GM23248 (cell line): ENCODE data around the gene PDIA4. TPM values are rescaled to one million over a fixed set of nuclear protein-coding genes. Genes with fewer than 3 reads are reported as not detected.

Source experiments
- DNase-seq: peaks from one replicate; pipeline ENCODE4 v3.0.0-alpha.2; 2015
- H2AFZ ChIP-seq: fragments of 200-600 bp; sonication (generic); 2 replicates; pipeline ENCODE4 v1.6.1; 2016; ENCODE audit warnings: antibody characterized with exemption
- H3F3A ChIP-seq: fragments of 200-600 bp; sonication (generic); 2 replicates; pipeline ENCODE4 v1.6.1; 2016; ENCODE audit warnings: mild to moderate bottlenecking, antibody characterized with exemption, mixed run types; ENCODE audit not compliant: insufficient read depth
- H3K27ac ChIP-seq: fragments of 200-600 bp; sonication (generic); 2 replicates; pipeline ENCODE4 v1.5.1; 2016; ENCODE audit warnings: mild to moderate bottlenecking
- H3K27me3 ChIP-seq: fragments of 200-600 bp; sonication (generic); replicated peaks from 2 replicates; pipeline ENCODE4 v1.6.1; 2016; ENCODE audit warnings: mild to moderate bottlenecking; ENCODE audit not compliant: insufficient read depth
- H3K36me3 ChIP-seq: fragments of 200-600 bp; sonication (generic); 2 replicates; pipeline ENCODE4 v1.6.1; 2016; ENCODE audit warnings: low read depth, mild to moderate bottlenecking
- H3K4me1 ChIP-seq: fragments of 200-600 bp; sonication (generic); 2 replicates; pipeline ENCODE4 v1.6.1; 2016; ENCODE audit warnings: mild to moderate bottlenecking; ENCODE audit not compliant: insufficient read depth
- H3K4me2 ChIP-seq: fragments of 200-600 bp; sonication (generic); one replicate; pipeline ENCODE4 v1.6.1; 2016; ENCODE audit warnings: mild to moderate bottlenecking; ENCODE audit not compliant: unreplicated experiment
- H3K4me3 ChIP-seq: fragments of 200-600 bp; sonication (generic); 2 replicates; pipeline ENCODE4 v1.5.1; 2016; ENCODE audit warnings: mild to moderate bottlenecking
- H3K79me2 ChIP-seq: fragments of 200-600 bp; sonication (generic); 2 replicates; pipeline ENCODE4 v1.6.1; 2016; ENCODE audit warnings: mild to moderate bottlenecking; ENCODE audit not compliant: insufficient read depth
- H3K9ac ChIP-seq: fragments of 200-600 bp; sonication (generic); 2 replicates; pipeline ENCODE4 v1.6.1; 2016; ENCODE audit warnings: mild to moderate bottlenecking
- H3K9me2 ChIP-seq: fragments of 200-600 bp; sonication (generic); 2 replicates; pipeline ENCODE4 v1.6.1; 2016; ENCODE audit warnings: mixed run types, mild to moderate bottlenecking, moderate library complexity; ENCODE audit not compliant: insufficient read depth
- H3K9me3 ChIP-seq: fragments of 200-600 bp; sonication (generic); one replicate; pipeline ENCODE4 v1.6.1; 2017; ENCODE audit warnings: low read depth
- H4K20me1 ChIP-seq: fragments of 200-600 bp; sonication (generic); 2 replicates; pipeline ENCODE4 v1.6.0; 2016; ENCODE audit not compliant: insufficient read depth
- EZH2 ChIP-seq: fragments of 200-600 bp; sonication (generic); IDR thresholded peaks from 2 replicates; pipeline ENCODE4 v1.6.1; 2018; ENCODE audit warnings: antibody characterized with exemption, mild to moderate bottlenecking; ENCODE audit not compliant: insufficient read depth, poor library complexity, severe bottlenecking
- EZH2phosphoT487 ChIP-seq: fragments of 200-600 bp; sonication (generic); IDR thresholded peaks from 2 replicates; pipeline ENCODE4 v1.6.1; 2018; ENCODE audit warnings: antibody characterized with exemption, moderate library complexity, mild to moderate bottlenecking, low read depth; ENCODE audit not compliant: insufficient read depth
- WGBS, 2 experiments: methylation state at CpG; one replicate each; pipeline ENCODE4 v1.1.6; 2015 to 2017; ENCODE audit warnings: low lambda C conversion rate in 2 of 2, low coverage in 1 of 2; ENCODE audit errors: missing lambda C conversion rate in 2 of 2; 5-methylcytosine and 5-hydroxymethylcytosine counted together
- in situ Hi-C: fragments of 300-500 bp; cut with MboI; formaldehyde crosslinking; loops from 2 replicates; pipeline ENCODE4 v1.15.0; 2020
- polyA plus RNA-seq: library from polyadenylated mRNA; unstranded; fragments of >200 nt; fragmentation: Nextera tagmentation; extraction: Ambion mirVana; gene quantifications from 2 replicates; pipeline ENCODE4 v1.2.1, GENCODE V29; 2016
- total RNA-seq: library from RNA; depleted of rRNA; stranded (reverse); fragments of >200 nt; shearing (Covaris generic); gene quantifications from 2 replicates; pipeline ENCODE4 v1.2.3, GENCODE V29; 2014

The PDIA4 gene
- total and polyA plus RNA-seq, 2 experiments from 2014 or later = 196 to 204 TPM

DNA sequence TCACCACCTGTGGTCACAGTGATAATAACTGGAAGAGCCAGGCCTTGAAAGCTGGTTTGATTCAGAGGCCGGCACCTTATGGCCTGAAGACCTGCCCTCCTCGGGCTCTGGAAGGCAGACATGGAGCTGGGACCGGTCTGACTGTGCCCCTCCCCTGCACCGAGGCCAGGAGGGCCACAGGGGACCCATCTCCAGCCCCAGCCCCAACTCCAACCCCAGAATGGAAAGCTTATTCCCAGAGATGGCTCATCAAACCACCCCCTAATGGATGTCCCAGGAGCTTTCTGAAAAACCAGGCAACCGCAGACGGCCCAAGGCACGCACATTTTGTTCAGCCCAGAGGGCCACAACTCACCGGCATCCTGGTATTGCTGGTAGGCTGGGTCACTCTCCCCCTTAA, 16.8 kb downstream of the PDIA4 start:
- Histone ChIP-seq H3K36me3 (peaks cover 14% of the 10 kb centered on the region; the same call in 1 of the 2 replicates), H3K4me3 (no peak overlapping the region), H4K20me1 (no peaks in the 10 kb centered on the region), H3K9me2 (no peaks in the 10 kb centered on the region), H2AFZ (no peak overlapping the region), H3K4me2 (no peak overlapping the region), H3K27ac (no peak overlapping the region), H3K9me3 (no peaks in the 10 kb centered on the region), H3K9ac (no peak overlapping the region), H3F3A (no peaks in the 10 kb centered on the region), H3K27me3 (no peaks in the 10 kb centered on the region), H3K4me1 (no peaks in the 10 kb centered on the region), H3K79me2 (0 out of 2 replicates have a peak, but pooled peaks cover under 1% of the 10 kb centered on the region)
- in situ Hi-C loops = no loop called here
- WGBS, 2 experiments = 96 to 99% methylated on average over 8 of the region's 8 CpGs
- DNase-seq = no peak
- TF ChIP-seq EZH2 (no peak), EZH2phosphoT487 (no peak)

- H3K36me3 ChIP-seq = peaks cover 14% of the 10 kb centered on the region; the same call in 1 of the 2 replicates
- no peak overlapping the region for H3K9ac ChIP-seq
- H3K79me2 ChIP-seq = no peaks in the 10 kb centered on the region
- no peak for DNase-seq
- no peak overlapping the region for H2AFZ ChIP-seq
- 97 to 99% methylated on average over 5 of the region's 5 CpGs for WGBS, 2 experiments
- in situ Hi-C loops = no loop called here
- TF ChIP-seq EZH2phosphoT487 = no peak
- no peak for TF ChIP-seq EZH2
- no peaks in the 10 kb centered on the region for H3K27me3 ChIP-seq
- no peaks in the 10 kb centered on the region for H3K9me2 ChIP-seq
- no peaks in the 10 kb centered on the region for H3K4me1 ChIP-seq
- no peaks in the 10 kb centered on the region for H3K9me3 ChIP-seq
- no peak overlapping the region for H3K4me2 ChIP-seq
- H3K27ac ChIP-seq = no peak overlapping the region
- no peak overlapping the region for H3K4me3 ChIP-seq
- no peaks in the 10 kb centered on the region for H4K20me1 ChIP-seq
- H3F3A ChIP-seq = no peaks in the 10 kb centered on the region
These were observed 17.9 kb downstream of the PDIA4 start for GRCh38 chr7:149010451-149010850.

GRCh38 chr7:149009527-149009926, 18.8 kb downstream of the PDIA4 start:
- Histone ChIP-seq H3K9me3 (no peaks in the 10 kb centered on the region), H3K9me2 (no peaks in the 10 kb centered on the region), H3K9ac (no peak overlapping the region), H3K4me2 (no peak overlapping the region), H3K79me2 (no peaks in the 10 kb centered on the region), H3K27ac (no peak overlapping the region), H3K4me1 (no peaks in the 10 kb centered on the region), H3K27me3 (no peaks in the 10 kb centered on the region), H2AFZ (no peak overlapping the region), H4K20me1 (no peaks in the 10 kb centered on the region), H3F3A (no peaks in the 10 kb centered on the region), H3K4me3 (no peak overlapping the region), H3K36me3 (0 out of 2 replicates have a peak, but pooled peaks cover 14% of the 10 kb centered on the region)
- no peak for TF ChIP-seq EZH2
- no peak for TF ChIP-seq EZH2phosphoT487
- 66 to 71% methylated on average over 3 of the region's 3 CpGs for WGBS, 2 experiments
- DNase-seq = no peak
- in situ Hi-C loops = no loop called here

DNA sequence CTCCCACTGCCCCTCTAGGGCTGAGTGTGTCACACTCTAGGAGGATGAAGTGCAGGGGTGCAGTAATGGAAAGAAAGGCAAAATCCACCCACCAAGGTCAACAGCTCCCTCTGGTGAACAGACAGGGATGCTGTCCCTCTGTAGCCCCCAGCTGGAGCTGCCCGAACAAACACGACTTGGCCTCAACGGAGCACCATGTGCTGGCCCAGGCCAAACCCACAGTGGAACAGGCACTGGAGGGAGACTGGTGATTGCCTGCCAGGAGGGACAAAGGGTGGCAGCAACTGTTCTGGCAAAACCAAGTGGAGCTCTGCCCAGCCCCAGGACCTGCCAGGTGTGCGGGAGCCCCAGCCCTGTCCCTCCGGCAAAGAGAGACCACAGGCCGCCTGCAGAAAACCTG, 20.7 kb downstream of the PDIA4 start:
- no peak overlapping the region for H3K4me2 ChIP-seq
- no peaks in the 10 kb centered on the region for H3K79me2 ChIP-seq
- H2AFZ ChIP-seq = no peak overlapping the region
- 0 out of 2 replicates have a peak, but pooled peaks cover 20% of the 10 kb centered on the region for H3K36me3 ChIP-seq
- no peaks in the 10 kb centered on the region for H3K4me1 ChIP-seq
- TF ChIP-seq EZH2 = no peak
- H3K4me3 ChIP-seq = no peak overlapping the region
- no peaks in the 10 kb centered on the region for H3F3A ChIP-seq
- H3K9me2 ChIP-seq = no peaks in the 10 kb centered on the region
- no peak overlapping the region for H3K27ac ChIP-seq
- H3K27me3 ChIP-seq = no peaks in the 10 kb centered on the region
- H3K9me3 ChIP-seq = no peaks in the 10 kb centered on the region
- peak; percentile 17 for DNase-seq
- WGBS, 2 experiments = 80 to 83% methylated on average over 6 of the region's 6 CpGs
- in situ Hi-C loops = no loop called here
- no peaks in the 10 kb centered on the region for H4K20me1 ChIP-seq
- no peak overlapping the region for H3K9ac ChIP-seq

DNA sequence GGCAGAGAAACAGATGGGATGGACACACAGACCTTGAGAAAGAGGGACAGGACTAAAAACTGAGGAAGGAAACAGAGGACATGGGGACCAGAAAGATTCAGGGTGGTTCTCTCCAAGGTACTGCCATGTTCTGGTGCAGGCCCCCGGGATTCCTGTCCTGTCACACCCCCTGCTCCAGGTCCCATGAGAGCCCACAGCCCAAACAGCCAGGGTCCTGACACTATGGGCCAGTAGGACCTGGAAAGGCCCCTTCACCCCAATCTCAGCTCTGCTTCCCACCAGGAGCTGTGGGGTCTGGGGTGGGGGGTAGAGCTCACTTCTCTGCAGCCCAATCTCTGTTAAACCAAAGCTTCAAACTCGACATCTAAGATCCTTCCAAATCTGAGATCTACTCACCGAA, 21.2 kb downstream of the PDIA4 start:
- Histone ChIP-seq H4K20me1 (no peaks in the 10 kb centered on the region), H3F3A (no peaks in the 10 kb centered on the region), H2AFZ (no peak overlapping the region), H3K9ac (no peak overlapping the region), H3K4me2 (no peak overlapping the region), H3K27ac (no peak overlapping the region), H3K9me3 (no peaks in the 10 kb centered on the region), H3K4me3 (no peak overlapping the region), H3K36me3 (0 out of 2 replicates have a peak, but pooled peaks cover 19% of the 10 kb centered on the region), H3K27me3 (no peaks in the 10 kb centered on the region), H3K9me2 (no peaks in the 10 kb centered on the region), H3K4me1 (no peaks in the 10 kb centered on the region), H3K79me2 (no peaks in the 10 kb centered on the region)
- no peak for DNase-seq
- in situ Hi-C loops = no loop called here
- TF ChIP-seq EZH2 (no peak), EZH2phosphoT487 (no peak)
- WGBS, 2 experiments = 96 to 98% methylated on average over 3 of the region's 3 CpGs
